Measurements from ENCODE around the gene LRP8. TPM values are rescaled to one million over a fixed set of nuclear protein-coding genes. Genes with fewer than 3 reads are reported as not detected.
"Not testable (repeated sequence)": the region's sequence is repeated elsewhere in the genome, so short reads cannot be mapped to it uniquely, and the experiment has no call there.

Gene LRP8
- polyA plus RNA-seq, 3 donors = 4.6 to 6.3 (median 5.1) TPM

DNA sequence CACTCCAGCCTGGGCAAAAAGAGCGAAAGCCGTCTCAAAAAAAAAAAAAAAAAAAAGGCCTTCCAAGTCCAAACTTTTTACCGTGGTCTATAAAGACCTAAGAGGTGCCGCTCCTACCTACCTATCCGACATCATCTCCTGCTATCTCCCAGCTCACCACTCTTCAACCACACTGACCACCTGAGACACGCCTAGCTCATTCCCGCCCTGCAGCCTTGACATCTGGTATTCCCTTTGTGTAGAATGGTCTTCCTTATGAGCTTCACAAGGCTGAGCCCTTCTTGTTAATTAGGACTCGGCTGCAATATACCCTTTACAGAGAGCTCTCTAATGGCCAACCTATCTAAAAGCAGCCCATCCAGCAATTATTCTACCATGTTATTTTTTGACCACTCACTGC is 90.2 kb downstream of the LRP8 start:
- no peak for DNase-seq (ENCODE audit: low read depth in 3 of 3, low spot score in 2 of 3)

DNA sequence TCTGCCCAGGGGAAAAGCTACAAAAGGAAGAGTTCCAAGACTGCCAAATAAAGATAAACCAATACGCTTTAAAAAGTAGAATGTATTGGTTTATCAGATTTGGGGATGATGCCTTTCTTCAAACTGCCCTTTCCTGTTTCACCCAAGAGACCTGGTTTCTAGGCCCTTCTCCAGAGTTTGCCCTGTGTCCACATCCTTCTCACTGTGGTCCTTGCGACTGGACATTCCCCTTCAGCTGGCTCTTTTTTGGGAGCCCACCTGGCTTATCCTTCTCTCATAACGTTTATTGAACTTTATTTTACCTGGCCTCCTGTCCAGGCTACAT is 106.9 kb downstream of the LRP8 start:
- no peak for DNase-seq (ENCODE audit: low read depth in 3 of 3, low spot score in 2 of 3)

- peak; percentile 65 to 88 (median 86) for DNase-seq (ENCODE audit: low read depth in 3 of 3, low spot score in 2 of 3)
Measured at GRCh38 chr1:53220171-53220961, 107.5 kb downstream of the LRP8 start, which contains the start of gene CZIB. CZIB (minus strand) TSS chr1:53220634; CDS start chr1:53220575, 59 bp downstream.

DNA sequence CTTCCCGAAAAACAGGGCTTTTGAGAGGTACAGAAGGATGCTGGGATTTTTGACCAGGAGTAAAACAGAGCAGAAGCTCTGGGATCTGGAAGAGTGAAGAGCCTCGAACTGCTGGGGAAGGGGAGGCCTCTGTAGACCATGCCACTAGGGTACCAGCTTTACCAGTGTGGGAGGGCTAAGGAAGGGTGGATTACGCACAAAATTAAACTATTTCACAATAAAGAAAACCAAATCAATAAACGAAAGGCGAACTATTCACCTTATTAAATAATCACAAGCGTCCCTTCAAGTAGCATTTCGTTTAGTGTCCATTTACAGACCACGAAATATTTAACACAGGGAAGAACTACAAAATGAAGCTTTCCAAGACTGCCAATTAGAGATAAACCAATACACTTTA is 108.2 kb downstream of the LRP8 start:
- DNase-seq (ENCODE audit: low read depth in 3 of 3, low spot score in 2 of 3) = no peak

DNA sequence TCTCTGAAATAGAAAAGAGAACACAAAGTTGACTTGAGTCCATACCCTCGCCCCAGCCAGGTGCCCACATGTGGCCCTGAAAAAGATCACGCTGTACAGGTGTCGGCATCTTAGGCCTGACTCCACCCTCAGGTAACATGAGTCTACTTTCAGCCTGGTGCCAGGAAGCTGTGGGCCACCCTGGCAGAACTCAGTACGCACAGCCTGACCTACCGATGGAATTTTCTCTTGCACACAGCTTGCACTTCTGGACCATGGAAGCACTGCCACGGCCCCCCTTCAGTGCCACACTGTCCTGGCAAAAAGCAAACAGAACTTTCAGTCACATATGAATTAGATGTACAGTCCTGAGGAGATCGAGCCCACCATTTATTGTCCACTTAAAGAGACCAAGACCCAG is 109.7 kb downstream of the LRP8 start:
- DNase-seq (ENCODE audit: low read depth in 3 of 3, low spot score in 2 of 3) = no peak

DNA sequence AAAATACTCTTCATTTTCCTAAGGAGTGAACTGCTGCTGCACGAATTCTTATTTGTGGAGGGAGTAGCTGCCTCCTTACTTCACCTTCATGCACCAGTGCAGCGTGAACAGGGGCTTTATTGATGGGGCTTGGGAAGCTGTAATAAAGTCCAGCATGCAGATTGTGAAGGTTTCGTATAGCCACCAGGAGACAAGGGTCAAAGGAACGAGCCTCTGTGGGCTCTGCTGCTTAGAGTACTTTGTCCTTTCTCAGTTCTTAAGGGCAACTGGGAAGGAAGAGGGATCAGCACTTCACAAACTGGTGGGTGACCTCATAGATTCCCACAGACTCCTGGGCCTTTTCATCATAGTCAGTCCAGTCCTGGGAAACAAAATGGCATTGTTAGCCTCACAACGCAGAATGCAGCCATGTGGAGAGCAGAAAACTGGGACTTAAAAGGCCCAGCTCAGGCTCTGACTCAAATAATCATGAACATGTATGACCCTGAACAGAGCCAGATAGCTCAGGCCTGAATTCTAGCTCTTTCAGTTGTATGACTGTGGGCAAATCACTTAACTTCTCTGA is 113.4 kb downstream of the LRP8 start:
- DNase-seq (ENCODE audit: low read depth in 3 of 3, low spot score in 2 of 3) = no peak

GRCh38 chr1:53210954-53211353 is 116.9 kb downstream of the LRP8 start:
- DNase-seq (ENCODE audit: low read depth in 3 of 3, low spot score in 2 of 3) = no peak

DNA sequence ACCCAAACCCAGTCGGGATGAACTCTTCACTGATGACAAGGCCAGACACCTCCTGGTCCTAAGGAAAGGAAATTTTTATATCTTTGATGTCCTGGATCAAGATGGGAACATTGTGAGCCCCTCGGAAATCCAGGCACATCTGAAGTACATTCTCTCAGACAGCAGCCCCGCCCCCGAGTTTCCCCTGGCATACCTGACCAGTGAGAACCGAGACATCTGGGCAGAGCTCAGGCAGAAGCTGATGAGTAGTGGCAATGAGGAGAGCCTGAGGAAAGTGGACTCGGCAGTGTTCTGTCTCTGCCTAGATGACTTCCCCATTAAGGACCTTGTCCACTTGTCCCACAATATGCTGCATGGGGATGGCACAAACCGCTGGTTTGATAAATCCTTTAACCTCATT is 117.5 kb downstream of the LRP8 start:
- DNase-seq (ENCODE audit: low read depth in 3 of 3, low spot score in 2 of 3) = no peak

DNA sequence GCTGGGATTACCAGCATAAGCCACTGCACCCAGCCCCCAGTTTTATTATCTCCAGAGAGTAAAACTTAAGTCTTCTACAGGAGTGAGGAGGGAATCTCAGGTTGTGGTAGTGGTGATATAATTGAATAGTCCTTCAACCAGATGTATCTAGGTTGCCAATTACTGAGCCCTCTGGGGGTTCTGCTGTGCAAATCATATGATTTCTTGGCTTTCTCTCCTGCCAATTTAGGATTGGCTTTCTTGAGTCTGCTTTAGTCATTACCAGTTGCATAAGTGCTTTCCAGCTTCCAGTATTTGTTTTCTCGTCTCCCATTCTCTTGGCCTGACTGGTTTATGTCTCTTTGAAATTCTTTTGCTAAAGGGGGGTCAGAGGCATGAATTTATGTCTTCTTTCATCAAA is 120.1 kb downstream of the LRP8 start:
- DNase-seq (ENCODE audit: low read depth in 3 of 3, low spot score in 2 of 3) = no peak

GRCh38 chr1:53206735-53207379 is 121.0 kb downstream of the LRP8 start:
- DNase-seq (ENCODE audit: low read depth in 3 of 3, low spot score in 2 of 3) = no peak

GRCh38 chr1:53206083-53206685 is 121.7 kb downstream of the LRP8 start:
- DNase-seq (ENCODE audit: low read depth in 3 of 3, low spot score in 2 of 3) = not testable (repeated sequence)

DNA sequence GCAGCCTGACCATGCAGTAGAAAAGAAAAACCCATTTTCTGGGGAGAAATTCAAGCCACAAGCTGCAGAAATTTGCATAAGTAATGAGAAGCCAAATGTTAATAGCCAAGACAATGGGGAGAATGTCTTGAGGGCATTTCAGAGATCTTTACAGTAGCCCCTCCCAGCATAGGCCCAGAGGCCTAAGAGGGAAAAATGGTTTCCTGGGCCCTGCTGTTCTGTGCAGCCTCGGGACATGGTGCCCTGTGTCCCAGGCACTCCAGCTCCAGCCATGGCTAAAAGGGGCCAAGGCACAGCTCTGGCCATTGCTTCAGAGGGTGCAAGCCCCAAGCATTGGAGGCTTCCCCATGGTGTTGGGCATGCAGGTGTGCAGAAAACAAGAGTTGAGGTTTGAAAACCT is 122.4 kb downstream of the LRP8 start:
- not testable (repeated sequence) for DNase-seq (ENCODE audit: low read depth in 3 of 3, low spot score in 2 of 3)

DNA sequence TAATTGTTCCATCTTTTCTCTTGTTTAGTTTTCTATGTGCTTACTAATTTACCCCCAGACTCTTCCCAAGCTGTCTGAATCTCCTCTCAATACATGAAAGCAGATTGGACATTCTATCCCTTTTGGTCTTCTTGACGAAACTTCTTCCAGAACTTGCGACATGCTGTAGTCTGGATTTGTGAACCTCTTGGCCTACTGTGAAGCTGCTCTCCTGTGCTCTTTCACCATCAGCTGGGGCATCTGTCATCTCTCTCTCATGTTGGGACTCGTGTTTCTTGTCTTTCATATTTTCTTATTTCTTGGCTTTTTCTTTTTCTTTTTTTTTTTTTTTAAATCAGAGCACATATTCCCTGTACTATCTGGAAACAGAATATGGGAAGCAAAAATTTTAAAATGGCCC is 124.4 kb downstream of the LRP8 start:
- DNase-seq (ENCODE audit: low read depth in 3 of 3, low spot score in 2 of 3) = no peak

GRCh38 chr1:53198241-53198651 is 129.6 kb downstream of the LRP8 start:
- DNase-seq (ENCODE audit: low read depth in 3 of 3, low spot score in 2 of 3) = no peak

DNA sequence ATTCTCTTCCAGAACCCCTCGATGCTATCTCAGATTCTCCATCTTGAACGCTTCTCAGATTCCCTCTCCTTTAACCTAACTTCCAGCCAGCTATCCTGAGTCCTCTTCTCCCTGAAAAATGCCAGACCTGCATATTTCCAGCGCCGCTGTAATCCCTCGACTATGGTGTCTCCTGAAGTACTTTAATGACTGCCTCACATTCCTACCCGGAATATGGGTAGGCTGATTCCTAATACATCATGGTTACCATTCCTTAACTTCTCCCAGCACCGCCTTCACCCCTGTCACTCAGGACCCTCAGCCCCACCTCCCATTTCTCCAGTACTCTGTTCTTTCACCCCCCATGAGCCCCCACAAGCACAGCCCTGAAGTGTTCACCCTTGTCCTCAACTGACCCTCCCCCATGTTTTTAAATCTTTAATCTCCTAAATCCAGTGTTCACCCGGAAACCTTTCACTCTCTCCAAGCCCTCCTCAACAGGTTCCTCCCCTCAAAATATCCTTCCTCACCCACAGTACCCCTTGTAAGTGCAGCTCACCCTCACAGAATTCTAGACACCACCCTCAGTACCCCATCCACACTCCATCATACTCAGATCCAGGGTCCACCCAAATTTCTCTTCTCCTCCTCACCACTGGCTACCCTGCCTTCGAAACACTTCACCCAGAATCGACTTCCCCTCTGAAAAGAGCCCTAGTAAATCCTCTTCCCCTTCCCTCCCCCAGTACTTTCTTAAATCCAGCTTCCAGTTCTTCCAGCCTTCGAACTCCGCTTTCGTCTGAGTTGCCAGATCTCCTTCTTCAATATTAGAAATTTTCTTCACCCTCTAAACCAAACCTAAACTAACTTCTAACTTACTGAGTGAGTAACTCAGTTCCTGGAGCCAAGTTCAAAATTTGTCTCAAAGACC is 130.3 kb downstream of the LRP8 start:
- DNase-seq (ENCODE audit: low read depth in 3 of 3, low spot score in 2 of 3) = peak in 1 of 3 donors; percentile 5

- peak; percentile 66 to 83 (median 72) for DNase-seq (ENCODE audit: low read depth in 3 of 3, low spot score in 2 of 3)
Measured at GRCh38 chr1:53196485-53197290, 131.2 kb downstream of the LRP8 start, which contains the start of gene CPT2. CPT2 (plus strand) TSS chr1:53196824; CDS start chr1:53196944, 120 bp downstream.

DNA sequence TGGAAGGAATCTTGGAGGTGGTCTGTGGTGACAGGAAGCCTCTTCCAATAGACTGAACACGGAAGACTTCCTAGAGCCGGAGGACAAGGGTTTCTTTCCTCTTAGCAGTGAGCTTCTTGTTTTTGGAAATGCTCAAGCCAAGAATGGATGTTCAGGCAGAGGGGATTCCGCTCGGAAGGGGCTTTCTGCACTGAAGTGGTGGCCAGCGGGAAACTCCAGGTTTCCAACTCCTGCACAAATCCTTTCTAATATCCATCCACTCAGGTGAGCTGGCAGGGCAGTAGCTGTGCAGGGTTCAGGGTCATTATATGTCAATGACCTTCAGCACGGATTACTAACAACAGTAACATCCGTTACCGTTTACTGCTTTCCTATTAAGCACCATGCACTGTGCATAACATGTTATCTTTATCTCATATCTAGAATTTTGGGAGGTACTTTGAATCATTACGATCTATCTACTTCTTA is 131.8 kb downstream of the LRP8 start:
- DNase-seq (ENCODE audit: low read depth in 3 of 3, low spot score in 2 of 3) = peak in 1 of 3 donors; percentile 14

DNA sequence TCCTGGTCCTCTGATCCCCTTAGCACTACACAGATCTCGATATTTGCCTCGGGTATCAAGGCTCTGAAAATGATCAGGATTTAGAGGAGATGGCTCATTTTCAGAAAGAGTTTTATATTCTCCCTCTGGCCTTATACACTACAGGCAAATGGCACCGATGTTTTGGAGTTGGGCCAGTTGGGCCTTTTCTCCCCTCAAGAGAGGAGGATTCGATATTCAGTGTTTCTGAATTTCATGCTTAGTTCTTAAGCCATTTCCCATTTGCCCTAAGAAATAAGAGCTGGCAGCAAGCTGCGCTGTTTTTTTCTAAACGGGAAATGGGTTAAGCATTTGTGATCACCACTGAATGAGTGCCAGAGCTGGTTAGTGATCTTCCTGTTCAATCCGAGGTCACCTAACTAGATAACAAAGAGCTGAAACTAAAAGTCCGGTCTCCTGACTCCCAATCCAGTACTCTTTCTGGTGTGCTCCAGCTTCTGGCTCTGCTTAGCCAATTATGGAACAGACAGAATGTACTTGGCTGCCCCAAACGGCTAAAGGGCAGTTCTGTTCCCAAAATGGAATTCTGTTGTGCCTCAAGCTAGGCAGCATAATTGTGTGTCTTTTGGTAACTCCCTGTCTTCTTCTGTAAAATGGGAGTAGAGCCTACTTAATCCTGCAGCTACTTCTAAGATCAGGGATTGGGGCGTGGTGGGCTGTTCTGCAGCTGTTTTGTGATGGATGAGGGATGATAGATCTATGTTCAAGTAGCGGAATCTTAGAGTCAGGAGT is 132.4 kb downstream of the LRP8 start:
- no peak for DNase-seq (ENCODE audit: low read depth in 3 of 3, low spot score in 2 of 3)
